ENCODE data around the gene ZFAND3.

- no peak for TF ChIP-seq POLR2A (IDR thresholded peaks at IDR 0.05)
- no peak for TF ChIP-seq CTCF (IDR thresholded peaks at IDR 0.05)
Measured at GRCh38 chr6:37858363-37858762, 38.8 kb downstream of the ZFAND3 start.

All from Peyer's patch (tissue), 4 donors.